WTC11 (cell line): Measurements from ENCODE around the gene SUV39H2. TPM values are rescaled to one million over a fixed set of nuclear protein-coding genes. Genes with fewer than 3 reads are reported as not detected.

Experiments
- CREM ChIP-seq: sonication (generic); formaldehyde crosslinking; IDR thresholded peaks from 2 replicates; pipeline ENCODE4 v1.8.1; 2022; ENCODE audit warnings: mild to moderate bottlenecking, missing genetic modification reagents, moderate library complexity
- ETV6 ChIP-seq: sonication (generic); formaldehyde crosslinking; IDR thresholded peaks from 2 replicates; pipeline ENCODE4 v1.8.1; 2022; ENCODE audit warnings: mild to moderate bottlenecking, missing genetic modification reagents
- FOXP1 ChIP-seq: sonication (generic); formaldehyde crosslinking; IDR thresholded peaks from 2 replicates; pipeline ENCODE4 v1.8.0; 2022; ENCODE audit warnings: missing genetic modification reagents, mild to moderate bottlenecking, moderate library complexity, borderline replicate concordance
- GABPB1 ChIP-seq: sonication (generic); formaldehyde crosslinking; IDR thresholded peaks from 2 replicates; pipeline ENCODE4 v1.8.1; 2023; ENCODE audit warnings: mild to moderate bottlenecking, missing genetic modification reagents
- GRHL2 ChIP-seq: fragments of 250-450 bp; sonication (Bioruptor Pico); IDR thresholded peaks from 2 replicates; pipeline ENCODE4 v1.8.0; 2022; ENCODE audit warnings: mild to moderate bottlenecking, moderate library complexity; ENCODE audit not compliant: insufficient replicate concordance, severe bottlenecking
- IRF2 ChIP-seq: sonication (generic); formaldehyde crosslinking; IDR thresholded peaks from 2 replicates; pipeline ENCODE4 v1.8.0; 2022; ENCODE audit warnings: low read depth, missing genetic modification reagents, borderline replicate concordance
- KAT7 ChIP-seq: sonication (generic); formaldehyde crosslinking; IDR thresholded peaks from 2 replicates; pipeline ENCODE4 v1.8.1; 2023; ENCODE audit warnings: missing genetic modification reagents, mild to moderate bottlenecking, borderline replicate concordance
- MXD4 ChIP-seq: fragments of 250-450 bp; sonication (Bioruptor Pico); IDR thresholded peaks from 2 replicates; pipeline ENCODE4 v1.8.0; 2021; ENCODE audit warnings: mild to moderate bottlenecking, moderate library complexity, borderline replicate concordance
- NR1H2 ChIP-seq: sonication (generic); formaldehyde crosslinking; IDR thresholded peaks from 2 replicates; pipeline ENCODE4 v1.9.0; 2021; ENCODE audit warnings: mild to moderate bottlenecking, moderate library complexity, missing genetic modification reagents
- SMAD4 ChIP-seq: sonication (generic); formaldehyde crosslinking; IDR thresholded peaks from 2 replicates; pipeline ENCODE4 v1.8.0; 2022; ENCODE audit warnings: mild to moderate bottlenecking, missing genetic modification reagents
- TEAD4 ChIP-seq: sonication (generic); formaldehyde crosslinking; IDR thresholded peaks from 2 replicates; pipeline ENCODE4 v1.8.0; 2022; ENCODE audit warnings: mild to moderate bottlenecking, missing genetic modification reagents
- ZBTB21 ChIP-seq: sonication (generic); formaldehyde crosslinking; IDR thresholded peaks from 2 replicates; pipeline ENCODE4 v1.8.1; 2023; ENCODE audit warnings: mild to moderate bottlenecking, missing genetic modification reagents, borderline replicate concordance
- ZNF121 ChIP-seq: sonication (generic); formaldehyde crosslinking; IDR thresholded peaks from 2 replicates; pipeline ENCODE4 v1.8.0; 2023; ENCODE audit warnings: missing genetic modification reagents
- ZNF416 ChIP-seq: fragments of 250-450 bp; sonication (Bioruptor Pico); IDR thresholded peaks from 2 replicates; pipeline ENCODE4 v1.9.0; 2021; ENCODE audit warnings: mild to moderate bottlenecking, inconsistent platforms
- ZNF423 ChIP-seq: fragments of 250-450 bp; sonication (Bioruptor Pico); IDR thresholded peaks from 2 replicates; pipeline ENCODE4 v2.1.2; 2022; ENCODE audit warnings: mild to moderate bottlenecking, moderate library complexity
- ZNF671 ChIP-seq: fragments of 250-450 bp; sonication (Bioruptor Pico); IDR thresholded peaks from 2 replicates; pipeline ENCODE4 v1.8.0; 2021; ENCODE audit warnings: mild to moderate bottlenecking
- total RNA-seq: library from RNA; stranded (reverse); gene quantifications from 3 replicates; pipeline ENCODE4 v1.2.3, GENCODE V29; 2021
- TF ChIP-seq, protein P1 (sequence below): sonication (generic); formaldehyde crosslinking; IDR thresholded peaks from 2 replicates; pipeline ENCODE4 v1.8.1; 2023; ENCODE audit warnings: mild to moderate bottlenecking, moderate library complexity, missing genetic modification reagents
- TF ChIP-seq, protein P2 (sequence below): fragments of 250-450 bp; sonication (Bioruptor Pico); IDR thresholded peaks from 2 replicates; pipeline ENCODE4 v1.9.0; 2021; ENCODE audit warnings: mild to moderate bottlenecking
- TF ChIP-seq, protein P3 (sequence below): sonication (generic); formaldehyde crosslinking; IDR thresholded peaks from 2 replicates; pipeline ENCODE4 v1.8.0; 2022; ENCODE audit warnings: missing genetic modification reagents
- TF ChIP-seq, protein P4 (sequence below): fragments of 250-450 bp; sonication (Bioruptor Pico); IDR thresholded peaks from 2 replicates; pipeline ENCODE4 v1.9.0; 2021; ENCODE audit warnings: moderate library complexity, mild to moderate bottlenecking, inconsistent platforms, borderline replicate concordance
- TF ChIP-seq, protein P5 (sequence below): sonication (generic); formaldehyde crosslinking; IDR thresholded peaks from 2 replicates; pipeline ENCODE4 v1.8.1; 2023; ENCODE audit warnings: mild to moderate bottlenecking, missing genetic modification reagents, moderate library complexity
- TF ChIP-seq, protein P6 (sequence below): fragments of 250-450 bp; sonication (Bioruptor Pico); IDR thresholded peaks from 2 replicates; pipeline ENCODE4 v2.1.2; 2022; ENCODE audit warnings: mild to moderate bottlenecking, moderate library complexity
- TF ChIP-seq, protein P7 (sequence below): sonication (generic); formaldehyde crosslinking; IDR thresholded peaks from 2 replicates; pipeline ENCODE4 v1.8.0; 2023; ENCODE audit warnings: missing genetic modification reagents, mild to moderate bottlenecking, borderline replicate concordance
- TF ChIP-seq, protein P8 (sequence below): sonication (generic); formaldehyde crosslinking; IDR thresholded peaks from 2 replicates; pipeline ENCODE4 v1.8.1; 2023; ENCODE audit warnings: mild to moderate bottlenecking, missing genetic modification reagents, moderate library complexity

SUV39H2 gene
- total RNA-seq, 1 experiment from 2014 or later: 41.4 TPM

DNA sequence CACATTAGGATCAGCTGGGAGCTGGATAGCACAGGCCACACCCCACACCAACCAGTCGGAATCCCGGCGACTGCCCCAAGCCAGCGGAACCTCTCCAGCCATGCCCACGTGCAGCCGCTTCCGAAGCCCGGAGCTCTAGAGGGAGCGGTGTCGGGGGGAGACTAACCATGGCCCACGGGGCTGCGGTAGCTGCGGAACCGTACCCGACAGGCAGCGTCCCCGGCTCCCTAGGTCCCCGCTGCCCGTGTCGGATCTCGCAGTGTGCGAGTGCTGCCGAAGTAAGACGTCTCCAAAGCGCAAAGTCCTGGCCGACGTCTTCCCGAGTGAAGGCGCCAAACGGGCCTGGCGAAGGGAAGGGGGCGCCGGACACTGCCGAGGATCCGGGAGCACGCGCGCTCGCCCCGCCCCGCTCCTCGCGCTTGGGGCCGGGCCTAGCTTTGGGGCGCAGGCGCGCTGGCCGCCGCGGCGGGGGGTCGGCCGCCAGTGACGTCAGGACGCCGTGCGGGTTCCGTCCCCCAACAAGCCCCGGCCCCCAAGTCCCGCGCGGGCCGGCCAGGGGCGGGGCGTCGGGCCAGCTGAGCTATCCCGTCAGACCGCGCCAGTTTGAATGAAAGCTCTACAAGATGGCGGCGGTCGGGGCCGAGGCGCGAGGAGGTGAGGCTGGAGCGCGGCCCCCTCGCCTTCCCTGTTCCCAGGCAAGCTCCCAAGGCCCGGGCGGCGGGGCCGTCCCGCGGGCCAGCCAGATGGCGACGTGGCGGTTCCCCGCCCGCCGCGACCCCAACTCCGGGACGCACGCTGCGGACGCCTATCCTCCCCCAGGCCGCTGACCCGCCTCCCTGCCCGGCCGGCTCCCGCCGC is at the start of gene SUV39H2 (continued):
- TF ChIP-seq ZNF121 (0 out of 2 replicates have a peak, but pooled peaks have one; percentile 19), IRF2 (CRISPR knock-in tag) (no peak), ZNF671 (CRISPR knock-in tag) (no peak), CREM (CRISPR knock-in tag) (peak; percentile 76), ZBTB21 (CRISPR knock-in tag) (peak; percentile 26), GABPB1 (CRISPR knock-in tag) (peak; percentile 6; the same call in 1 of the 2 replicates), MXD4 (no peak), NR1H2 (CRISPR knock-in tag) (no peak), SMAD4 (0 out of 2 replicates have a peak, but pooled peaks have one; percentile 43), GRHL2 (no peak), KAT7 (CRISPR knock-in tag) (no peak), ZNF416 (CRISPR knock-in tag) (no peak), TEAD4 (CRISPR knock-in tag) (0 out of 2 replicates have a peak, but pooled peaks have one; percentile 55), ETV6 (CRISPR knock-in tag) (peak; percentile 81), ZNF423 (no peak), FOXP1 (CRISPR knock-in tag) (peak; percentile 56)
- TF ChIP-seq, protein P1, sequence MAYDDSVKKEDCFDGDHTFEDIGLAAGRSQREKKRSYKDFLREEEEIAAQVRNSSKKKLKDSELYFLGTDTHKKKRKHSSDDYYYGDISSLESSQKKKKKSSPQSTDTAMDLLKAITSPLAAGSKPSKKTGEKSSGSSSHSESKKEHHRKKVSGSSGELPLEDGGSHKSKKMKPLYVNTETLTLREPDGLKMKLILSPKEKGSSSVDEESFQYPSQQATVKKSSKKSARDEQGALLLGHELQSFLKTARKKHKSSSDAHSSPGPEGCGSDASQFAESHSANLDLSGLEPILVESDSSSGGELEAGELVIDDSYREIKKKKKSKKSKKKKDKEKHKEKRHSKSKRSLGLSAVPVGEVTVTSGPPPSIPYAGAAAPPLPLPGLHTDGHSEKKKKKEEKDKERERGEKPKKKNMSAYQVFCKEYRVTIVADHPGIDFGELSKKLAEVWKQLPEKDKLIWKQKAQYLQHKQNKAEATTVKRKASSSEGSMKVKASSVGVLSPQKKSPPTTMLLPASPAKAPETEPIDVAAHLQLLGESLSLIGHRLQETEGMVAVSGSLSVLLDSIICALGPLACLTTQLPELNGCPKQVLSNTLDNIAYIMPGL (CRISPR knock-in tag): peak; percentile 62; the same call in 1 of the 2 replicates
- TF ChIP-seq, protein P2, sequence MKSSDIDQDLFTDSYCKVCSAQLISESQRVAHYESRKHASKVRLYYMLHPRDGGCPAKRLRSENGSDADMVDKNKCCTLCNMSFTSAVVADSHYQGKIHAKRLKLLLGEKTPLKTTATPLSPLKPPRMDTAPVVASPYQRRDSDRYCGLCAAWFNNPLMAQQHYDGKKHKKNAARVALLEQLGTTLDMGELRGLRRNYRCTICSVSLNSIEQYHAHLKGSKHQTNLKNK (CRISPR knock-in tag): no peak
- TF ChIP-seq, protein P3, sequence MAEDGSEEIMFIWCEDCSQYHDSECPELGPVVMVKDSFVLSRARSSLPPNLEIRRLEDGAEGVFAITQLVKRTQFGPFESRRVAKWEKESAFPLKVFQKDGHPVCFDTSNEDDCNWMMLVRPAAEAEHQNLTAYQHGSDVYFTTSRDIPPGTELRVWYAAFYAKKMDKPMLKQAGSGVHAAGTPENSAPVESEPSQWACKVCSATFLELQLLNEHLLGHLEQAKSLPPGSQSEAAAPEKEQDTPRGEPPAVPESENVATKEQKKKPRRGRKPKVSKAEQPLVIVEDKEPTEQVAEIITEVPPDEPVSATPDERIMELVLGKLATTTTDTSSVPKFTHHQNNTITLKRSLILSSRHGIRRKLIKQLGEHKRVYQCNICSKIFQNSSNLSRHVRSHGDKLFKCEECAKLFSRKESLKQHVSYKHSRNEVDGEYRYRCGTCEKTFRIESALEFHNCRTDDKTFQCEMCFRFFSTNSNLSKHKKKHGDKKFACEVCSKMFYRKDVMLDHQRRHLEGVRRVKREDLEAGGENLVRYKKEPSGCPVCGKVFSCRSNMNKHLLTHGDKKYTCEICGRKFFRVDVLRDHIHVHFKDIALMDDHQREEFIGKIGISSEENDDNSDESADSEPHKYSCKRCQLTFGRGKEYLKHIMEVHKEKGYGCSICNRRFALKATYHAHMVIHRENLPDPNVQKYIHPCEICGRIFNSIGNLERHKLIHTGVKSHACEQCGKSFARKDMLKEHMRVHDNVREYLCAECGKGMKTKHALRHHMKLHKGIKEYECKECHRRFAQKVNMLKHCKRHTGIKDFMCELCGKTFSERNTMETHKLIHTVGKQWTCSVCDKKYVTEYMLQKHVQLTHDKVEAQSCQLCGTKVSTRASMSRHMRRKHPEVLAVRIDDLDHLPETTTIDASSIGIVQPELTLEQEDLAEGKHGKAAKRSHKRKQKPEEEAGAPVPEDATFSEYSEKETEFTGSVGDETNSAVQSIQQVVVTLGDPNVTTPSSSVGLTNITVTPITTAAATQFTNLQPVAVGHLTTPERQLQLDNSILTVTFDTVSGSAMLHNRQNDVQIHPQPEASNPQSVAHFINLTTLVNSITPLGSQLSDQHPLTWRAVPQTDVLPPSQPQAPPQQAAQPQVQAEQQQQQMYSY (CRISPR knock-in tag): no peak
- TF ChIP-seq, protein P4, sequence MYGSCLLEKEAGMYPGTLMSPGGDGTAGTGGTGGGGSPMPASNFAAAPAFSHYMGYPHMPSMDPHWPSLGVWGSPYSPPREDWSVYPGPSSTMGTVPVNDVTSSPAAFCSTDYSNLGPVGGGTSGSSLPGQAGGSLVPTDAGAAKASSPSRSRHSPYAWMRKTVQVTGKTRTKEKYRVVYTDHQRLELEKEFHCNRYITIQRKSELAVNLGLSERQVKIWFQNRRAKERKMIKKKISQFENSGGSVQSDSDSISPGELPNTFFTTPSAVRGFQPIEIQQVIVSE: no peak
- TF ChIP-seq, protein P5, sequence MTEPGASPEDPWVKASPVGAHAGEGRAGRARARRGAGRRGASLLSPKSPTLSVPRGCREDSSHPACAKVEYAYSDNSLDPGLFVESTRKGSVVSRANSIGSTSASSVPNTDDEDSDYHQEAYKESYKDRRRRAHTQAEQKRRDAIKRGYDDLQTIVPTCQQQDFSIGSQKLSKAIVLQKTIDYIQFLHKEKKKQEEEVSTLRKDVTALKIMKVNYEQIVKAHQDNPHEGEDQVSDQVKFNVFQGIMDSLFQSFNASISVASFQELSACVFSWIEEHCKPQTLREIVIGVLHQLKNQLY: no peak
- TF ChIP-seq, protein P6, sequence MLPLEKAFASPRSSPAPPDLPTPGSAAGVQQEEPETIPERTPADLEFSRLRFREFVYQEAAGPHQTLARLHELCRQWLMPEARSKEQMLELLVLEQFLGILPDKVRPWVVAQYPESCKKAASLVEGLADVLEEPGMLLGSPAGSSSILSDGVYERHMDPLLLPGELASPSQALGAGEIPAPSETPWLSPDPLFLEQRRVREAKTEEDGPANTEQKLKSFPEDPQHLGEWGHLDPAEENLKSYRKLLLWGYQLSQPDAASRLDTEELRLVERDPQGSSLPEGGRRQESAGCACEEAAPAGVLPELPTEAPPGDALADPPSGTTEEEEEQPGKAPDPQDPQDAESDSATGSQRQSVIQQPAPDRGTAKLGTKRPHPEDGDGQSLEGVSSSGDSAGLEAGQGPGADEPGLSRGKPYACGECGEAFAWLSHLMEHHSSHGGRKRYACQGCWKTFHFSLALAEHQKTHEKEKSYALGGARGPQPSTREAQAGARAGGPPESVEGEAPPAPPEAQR (CRISPR knock-in tag): no peak
- TF ChIP-seq, protein P7, sequence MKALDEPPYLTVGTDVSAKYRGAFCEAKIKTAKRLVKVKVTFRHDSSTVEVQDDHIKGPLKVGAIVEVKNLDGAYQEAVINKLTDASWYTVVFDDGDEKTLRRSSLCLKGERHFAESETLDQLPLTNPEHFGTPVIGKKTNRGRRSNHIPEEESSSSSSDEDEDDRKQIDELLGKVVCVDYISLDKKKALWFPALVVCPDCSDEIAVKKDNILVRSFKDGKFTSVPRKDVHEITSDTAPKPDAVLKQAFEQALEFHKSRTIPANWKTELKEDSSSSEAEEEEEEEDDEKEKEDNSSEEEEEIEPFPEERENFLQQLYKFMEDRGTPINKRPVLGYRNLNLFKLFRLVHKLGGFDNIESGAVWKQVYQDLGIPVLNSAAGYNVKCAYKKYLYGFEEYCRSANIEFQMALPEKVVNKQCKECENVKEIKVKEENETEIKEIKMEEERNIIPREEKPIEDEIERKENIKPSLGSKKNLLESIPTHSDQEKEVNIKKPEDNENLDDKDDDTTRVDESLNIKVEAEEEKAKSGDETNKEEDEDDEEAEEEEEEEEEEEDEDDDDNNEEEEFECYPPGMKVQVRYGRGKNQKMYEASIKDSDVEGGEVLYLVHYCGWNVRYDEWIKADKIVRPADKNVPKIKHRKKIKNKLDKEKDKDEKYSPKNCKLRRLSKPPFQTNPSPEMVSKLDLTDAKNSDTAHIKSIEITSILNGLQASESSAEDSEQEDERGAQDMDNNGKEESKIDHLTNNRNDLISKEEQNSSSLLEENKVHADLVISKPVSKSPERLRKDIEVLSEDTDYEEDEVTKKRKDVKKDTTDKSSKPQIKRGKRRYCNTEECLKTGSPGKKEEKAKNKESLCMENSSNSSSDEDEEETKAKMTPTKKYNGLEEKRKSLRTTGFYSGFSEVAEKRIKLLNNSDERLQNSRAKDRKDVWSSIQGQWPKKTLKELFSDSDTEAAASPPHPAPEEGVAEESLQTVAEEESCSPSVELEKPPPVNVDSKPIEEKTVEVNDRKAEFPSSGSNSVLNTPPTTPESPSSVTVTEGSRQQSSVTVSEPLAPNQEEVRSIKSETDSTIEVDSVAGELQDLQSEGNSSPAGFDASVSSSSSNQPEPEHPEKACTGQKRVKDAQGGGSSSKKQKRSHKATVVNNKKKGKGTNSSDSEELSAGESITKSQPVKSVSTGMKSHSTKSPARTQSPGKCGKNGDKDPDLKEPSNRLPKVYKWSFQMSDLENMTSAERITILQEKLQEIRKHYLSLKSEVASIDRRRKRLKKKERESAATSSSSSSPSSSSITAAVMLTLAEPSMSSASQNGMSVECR: peak; percentile 96
- TF ChIP-seq, protein P8, sequence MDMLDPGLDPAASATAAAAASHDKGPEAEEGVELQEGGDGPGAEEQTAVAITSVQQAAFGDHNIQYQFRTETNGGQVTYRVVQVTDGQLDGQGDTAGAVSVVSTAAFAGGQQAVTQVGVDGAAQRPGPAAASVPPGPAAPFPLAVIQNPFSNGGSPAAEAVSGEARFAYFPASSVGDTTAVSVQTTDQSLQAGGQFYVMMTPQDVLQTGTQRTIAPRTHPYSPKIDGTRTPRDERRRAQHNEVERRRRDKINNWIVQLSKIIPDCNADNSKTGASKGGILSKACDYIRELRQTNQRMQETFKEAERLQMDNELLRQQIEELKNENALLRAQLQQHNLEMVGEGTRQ (CRISPR knock-in tag): peak; percentile 20; the same call in 1 of the 2 replicates
